Activated T-helper 1 cell treated with anti-CD3 and anti-CD28 coated beads, Interleukin-2, amount 50 U/mL, for 16 hours (primary cell): ENCODE measurements around the gene ADAMTS13.
"Not testable (repeated sequence)": the region's sequence is repeated elsewhere in the genome, so short reads cannot be mapped to it uniquely, and the experiment has no call there.

ENCODE experiments used
- DNase-seq, 2 donors: peaks; one replicate each; pipeline ENCODE4 v3.0.0-alpha.2; 2020; ENCODE audit warnings: low read depth in 1 of 2, low spot score in 1 of 2

Gene ADAMTS13

GRCh38 chr9:133424187-133424586 is 2.0 kb downstream of the ADAMTS13 start:
- DNase-seq = no peak

DNA sequence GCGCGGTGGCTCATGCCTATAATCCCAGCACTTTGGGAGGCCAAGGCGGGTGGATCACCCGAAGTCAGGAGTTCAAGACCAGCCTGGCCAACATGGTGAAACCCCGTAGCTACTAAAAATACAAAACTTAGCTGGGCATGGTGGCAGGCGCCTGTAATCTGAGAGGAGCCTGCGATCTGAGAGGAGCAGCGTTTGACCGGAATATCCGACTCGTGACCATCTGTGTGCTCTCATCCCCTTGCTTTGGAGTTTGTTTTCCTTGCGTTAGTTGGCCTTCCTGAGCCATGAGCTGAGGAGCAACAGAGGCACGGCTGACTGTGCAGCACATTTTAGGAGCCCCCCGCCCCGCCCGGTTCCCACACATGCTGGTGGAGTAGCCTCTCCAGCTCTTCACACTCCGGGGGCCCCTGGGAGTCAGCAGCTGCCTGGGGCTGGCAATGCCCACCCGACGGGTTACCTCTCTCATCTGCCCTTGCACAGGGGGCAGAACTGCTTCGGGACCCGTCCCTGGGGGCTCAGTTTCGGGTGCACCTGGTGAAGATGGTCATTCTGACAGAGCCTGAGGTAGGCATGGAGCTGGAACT is 3.0 kb downstream of the ADAMTS13 start:
- no peak for DNase-seq

GRCh38 chr9:133426011-133426410 is 3.8 kb downstream of the ADAMTS13 start:
- no peak for DNase-seq

GRCh38 chr9:133427658-133428348 is 5.6 kb downstream of the ADAMTS13 start:
- no peak for DNase-seq

- DNase-seq = no peak
These were observed 6.5 kb downstream of the ADAMTS13 start for GRCh38 chr9:133428617-133429101.

DNA sequence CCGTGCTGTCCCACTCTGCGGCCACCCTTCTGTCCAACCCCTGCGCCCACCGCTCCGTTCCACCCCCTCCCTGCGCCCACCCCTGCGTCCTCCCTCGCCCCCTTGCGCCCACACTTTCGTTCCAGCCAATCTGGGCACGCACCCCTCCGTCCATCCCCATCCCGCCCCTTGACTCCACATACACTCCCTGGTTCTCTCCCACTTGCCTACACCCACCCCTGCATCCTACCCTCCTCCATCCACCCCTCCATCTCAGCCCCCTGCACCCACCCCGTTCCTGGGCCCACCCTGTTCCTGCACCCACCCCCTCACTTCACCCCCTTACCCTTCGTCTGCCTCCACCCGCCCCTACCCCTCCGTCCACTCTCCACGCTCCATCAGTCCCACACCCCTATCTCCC is 7.0 kb downstream of the ADAMTS13 start:
- no peak for DNase-seq

DNA sequence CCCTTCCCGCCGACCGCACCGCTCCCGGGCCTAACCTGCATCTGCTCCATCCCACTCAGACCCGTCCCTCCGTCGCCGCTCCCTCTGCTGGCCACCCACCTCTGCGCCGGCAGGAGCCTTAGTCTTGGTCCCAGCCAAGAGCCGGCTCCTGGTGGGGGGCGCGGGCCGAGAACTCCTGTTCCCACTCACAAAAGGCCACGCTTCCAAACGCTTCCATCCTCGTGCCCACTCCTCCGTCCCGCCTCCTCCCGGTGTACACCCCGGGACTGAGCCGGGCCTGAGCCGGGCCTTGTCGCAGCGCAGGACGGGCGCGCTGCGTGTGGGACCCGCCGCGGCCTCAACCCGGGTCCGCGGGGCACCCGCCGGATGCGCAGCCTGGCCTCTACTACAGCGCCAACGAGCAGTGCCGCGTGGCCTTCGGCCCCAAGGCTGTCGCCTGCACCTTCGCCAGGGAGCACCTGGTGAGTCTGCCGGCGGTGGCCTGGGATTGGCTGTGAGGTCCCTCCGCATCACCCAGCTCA is 7.5 kb downstream of the ADAMTS13 start:
- no peak for DNase-seq

GRCh38 chr9:133430244-133430643 is 8.1 kb downstream of the ADAMTS13 start:
- no peak for DNase-seq

GRCh38 chr9:133433351-133433843 is 11.2 kb downstream of the ADAMTS13 start:
- DNase-seq = no peak

DNA sequence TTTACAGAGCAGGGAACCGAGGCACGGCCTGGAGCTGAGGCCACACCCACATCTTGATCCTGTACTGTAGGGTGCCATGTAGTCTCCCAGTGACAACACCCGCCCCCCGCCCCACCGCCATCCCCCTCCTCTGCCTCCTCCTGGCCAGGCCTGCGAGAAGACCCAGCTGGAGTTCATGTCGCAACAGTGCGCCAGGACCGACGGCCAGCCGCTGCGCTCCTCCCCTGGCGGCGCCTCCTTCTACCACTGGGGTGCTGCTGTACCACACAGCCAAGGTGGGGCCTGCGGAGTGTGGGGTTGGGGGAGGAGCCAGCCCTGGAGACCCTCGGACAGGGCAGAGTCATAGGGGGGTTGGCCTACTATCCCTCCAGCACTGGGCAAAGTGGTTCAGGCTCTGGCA is 14.5 kb downstream of the ADAMTS13 start:
- DNase-seq = no peak

- no peak for DNase-seq
These were observed 15.8 kb downstream of the ADAMTS13 start for GRCh38 chr9:133437753-133438531.

DNA sequence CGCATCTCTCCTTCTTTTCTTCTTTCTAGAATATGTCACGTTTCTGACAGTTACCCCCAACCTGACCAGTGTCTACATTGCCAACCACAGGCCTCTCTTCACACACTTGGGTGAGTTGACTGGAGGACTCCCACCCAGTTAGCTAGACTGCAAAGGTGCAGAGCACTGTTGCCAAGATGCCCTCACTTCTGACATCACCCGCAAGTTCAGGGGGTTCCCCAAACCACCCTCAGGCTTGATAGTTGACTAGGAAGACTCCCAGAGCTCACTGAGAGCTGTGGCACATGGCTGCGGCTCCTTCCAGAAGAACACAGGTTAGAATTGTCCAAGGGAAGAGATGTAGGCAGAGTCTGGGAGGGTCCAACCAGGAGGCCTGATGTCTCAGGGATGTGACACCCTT is 17.2 kb downstream of the ADAMTS13 start:
- DNase-seq = no peak

DNA sequence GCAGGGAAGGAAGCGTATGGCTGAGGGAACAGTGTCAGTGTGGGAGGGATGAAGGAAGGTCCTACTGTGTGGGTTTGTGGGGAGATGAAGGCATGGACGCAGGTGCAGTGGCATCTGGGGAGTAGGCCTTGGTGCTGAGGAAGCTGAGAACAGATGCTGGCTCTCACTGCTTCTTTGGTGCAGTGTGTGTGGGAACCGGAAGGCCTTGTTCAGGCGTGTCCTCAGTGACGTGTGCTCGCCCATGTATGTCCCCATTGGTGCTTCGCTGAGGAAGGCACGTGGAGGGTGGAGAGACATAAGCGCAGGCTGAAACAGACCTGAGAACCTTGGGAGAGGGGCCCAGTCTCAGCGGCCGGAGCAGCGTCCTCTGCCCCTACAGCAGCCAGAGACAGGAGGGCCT is 18.7 kb downstream of the ADAMTS13 start:
- no peak for DNase-seq

- no peak for DNase-seq
These were observed 19.4 kb downstream of the ADAMTS13 start for GRCh38 chr9:133441571-133441970.

GRCh38 chr9:133443248-133443647 is 21.1 kb downstream of the ADAMTS13 start:
- DNase-seq = no peak

DNA sequence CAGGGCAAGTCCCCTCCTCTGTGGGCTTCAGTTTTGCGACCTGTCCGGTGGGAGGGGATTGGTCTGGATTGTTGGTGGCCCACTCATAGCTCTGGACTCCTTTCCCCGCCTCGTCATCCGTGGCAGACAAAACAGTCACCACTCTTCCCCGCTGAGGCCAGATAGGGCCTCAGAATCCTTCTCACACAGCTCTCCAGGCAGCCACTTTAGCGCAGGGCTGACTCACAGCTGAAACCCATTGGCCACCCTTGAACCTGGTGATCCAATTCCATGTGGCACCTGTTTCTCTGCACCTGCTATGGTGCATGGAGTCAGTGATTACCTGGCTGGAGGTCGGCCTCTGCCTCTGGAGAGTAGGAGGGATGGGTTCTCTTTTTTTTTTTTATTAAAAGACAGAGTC is 21.8 kb downstream of the ADAMTS13 start:
- no peak for DNase-seq

DNA sequence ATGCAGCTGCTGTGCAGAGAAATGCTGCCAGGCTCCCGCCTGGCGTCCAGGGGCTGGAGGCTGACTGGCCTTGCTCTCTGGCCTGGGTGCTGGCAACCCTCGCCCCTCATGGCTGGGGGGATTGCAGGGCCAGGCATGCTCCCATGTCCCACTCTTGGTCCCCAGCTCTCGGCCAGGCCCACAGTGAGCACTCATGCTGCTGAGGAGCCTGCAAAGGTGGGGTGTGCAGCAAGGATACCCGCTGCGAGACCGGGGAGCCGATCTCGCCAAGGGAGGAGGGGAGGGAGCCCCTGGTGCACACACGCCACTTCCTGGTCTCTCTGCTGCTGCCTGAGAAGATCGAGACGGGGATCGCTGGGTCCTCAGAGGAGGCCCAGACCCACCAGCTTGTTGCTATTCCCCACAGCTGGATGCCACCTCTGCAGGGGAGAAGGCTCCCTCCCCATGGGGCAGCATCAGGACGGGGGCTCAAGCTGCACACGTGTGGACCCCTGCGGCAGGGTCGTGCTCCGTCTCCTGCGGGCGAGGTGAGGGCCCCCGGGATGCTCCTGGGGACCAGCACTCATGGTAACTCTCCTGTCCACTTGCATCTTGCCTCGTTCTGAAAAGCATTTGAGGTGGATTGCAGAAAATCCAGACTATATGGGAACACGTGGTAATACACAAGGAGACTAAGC is 23.3 kb downstream of the ADAMTS13 start:
- no peak for DNase-seq

DNA sequence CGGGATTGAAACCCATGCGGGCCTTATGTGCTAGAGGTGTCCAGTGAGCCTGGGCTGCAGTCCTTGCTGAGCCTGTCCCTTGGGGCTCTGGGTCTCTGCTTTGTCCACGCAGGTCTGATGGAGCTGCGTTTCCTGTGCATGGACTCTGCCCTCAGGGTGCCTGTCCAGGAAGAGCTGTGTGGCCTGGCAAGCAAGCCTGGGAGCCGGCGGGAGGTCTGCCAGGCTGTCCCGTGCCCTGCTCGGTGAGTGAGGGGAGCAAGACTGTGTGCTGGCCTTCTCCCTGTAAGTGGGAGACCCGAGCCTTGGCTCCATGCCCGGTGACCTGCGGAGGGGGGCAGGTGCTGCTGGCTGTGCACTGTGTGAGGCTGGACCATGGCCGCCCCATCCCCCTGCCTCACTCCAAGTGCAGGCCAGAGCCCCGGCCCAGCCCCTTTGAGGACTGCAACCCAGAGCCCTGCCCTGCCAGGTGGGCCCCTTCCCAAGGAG is 26.4 kb downstream of the ADAMTS13 start:
- no peak for DNase-seq

DNA sequence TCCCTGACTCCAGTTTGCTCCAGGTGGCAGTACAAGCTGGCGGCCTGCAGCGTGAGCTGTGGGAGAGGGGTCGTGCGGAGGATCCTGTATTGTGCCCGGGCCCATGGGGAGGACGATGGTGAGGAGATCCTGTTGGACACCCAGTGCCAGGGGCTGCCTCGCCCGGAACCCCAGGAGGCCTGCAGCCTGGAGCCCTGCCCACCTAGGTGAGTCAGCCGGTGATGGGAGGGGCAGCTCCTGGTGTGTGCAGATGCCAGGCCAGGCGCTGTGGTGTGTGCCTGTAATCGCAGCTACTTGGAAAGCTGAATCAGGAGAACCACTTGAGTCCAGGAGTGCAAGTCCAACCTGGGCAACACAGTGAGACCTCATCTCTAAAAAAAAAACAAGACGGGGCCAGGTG is 27.6 kb downstream of the ADAMTS13 start:
- no peak for DNase-seq

DNA sequence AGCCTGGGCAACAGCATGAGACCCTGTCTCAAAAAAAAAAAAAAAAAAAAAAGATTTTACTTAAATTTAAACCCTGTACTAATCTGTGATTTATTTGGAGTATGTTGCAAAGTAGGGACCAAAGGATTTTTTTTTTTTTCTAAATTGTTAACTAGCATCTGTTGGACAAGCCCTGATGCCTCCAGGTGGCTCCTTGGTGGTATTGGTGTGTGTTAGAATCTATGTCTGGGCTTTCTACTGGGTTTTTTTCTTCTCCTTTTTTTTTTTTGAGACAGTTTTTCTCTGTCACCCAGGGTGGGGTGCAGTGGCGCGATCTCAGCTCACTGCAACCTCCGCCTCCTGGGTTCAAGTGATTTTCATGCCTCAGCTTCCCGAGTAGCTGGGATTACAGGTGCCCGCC is 29.7 kb downstream of the ADAMTS13 start:
- DNase-seq = not testable (repeated sequence)

DNA sequence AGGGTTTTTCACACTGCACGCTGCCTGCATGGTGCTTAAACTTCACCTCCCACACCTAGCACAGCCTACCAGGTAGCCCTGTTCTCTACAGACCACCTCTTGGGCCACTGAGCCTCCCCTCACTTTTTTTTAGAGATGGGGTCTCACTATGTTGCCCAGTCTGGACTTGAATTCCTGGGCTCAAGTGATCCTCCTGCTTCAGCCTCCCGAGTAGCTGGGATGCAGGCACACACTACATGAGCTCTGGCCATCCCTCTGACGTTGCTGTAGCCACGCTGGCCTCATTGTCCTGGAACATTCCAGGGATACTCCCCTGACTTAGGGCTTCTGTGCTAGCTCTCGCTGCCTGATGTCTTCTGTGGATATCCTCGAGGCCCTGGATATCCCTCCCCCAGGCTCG is 30.4 kb downstream of the ADAMTS13 start:
- DNase-seq = no peak
